A549 (cell line): Measurements from ENCODE around the gene RRP36.

Experiments used
- BHLHE40 ChIP-seq: IDR thresholded peaks from 2 replicates; pipeline ENCODE4 v1.6.1; 2012; ENCODE audit warnings: low read depth, low read length, inconsistent platforms
- CHD2 ChIP-seq: fragments of 150-350 bp; IDR thresholded peaks from 2 replicates; pipeline ENCODE4 v1.6.1; 2014; ENCODE audit warnings: low read length; ENCODE audit not compliant: partially characterized antibody
- CTCF ChIP-seq: fragments of >200 bp; sonication (Bioruptor Twin); formaldehyde crosslinking; IDR thresholded peaks from 3 replicates; pipeline ENCODE4 v1.5.1; 2016
- FOSL2 ChIP-seq, 2 experiments: fragments of 450-650 bp in 1 of 2; fragments of >200 bp in 1 of 2; sonication (Bioruptor Twin) in 1 of 2; formaldehyde crosslinking; IDR thresholded peaks; 2 replicates each; pipeline versions ENCODE4 v1.5.0 to v1.6.1; 2016 to 2020; ENCODE audit warnings: mild to moderate bottlenecking in 1 of 2, moderate library complexity in 1 of 2
- HOXA7 ChIP-seq: fragments of 250-450 bp; sonication (Bioruptor Pico); IDR thresholded peaks from 2 replicates; pipeline ENCODE4 v1.5.0; 2020; ENCODE audit warnings: mild to moderate bottlenecking, moderate library complexity
- MAFK ChIP-seq: fragments of 450-650 bp; IDR thresholded peaks from 2 replicates; pipeline ENCODE4 v1.6.1; 2014; ENCODE audit not compliant: partially characterized antibody
- MYC ChIP-seq: IDR thresholded peaks from 2 replicates; pipeline ENCODE4 v1.6.1; 2012; ENCODE audit warnings: mild to moderate bottlenecking, inconsistent platforms, low read length, improper control_type of control experiment, borderline replicate concordance
- POLR2A ChIP-seq: IDR thresholded peaks from 2 replicates; pipeline ENCODE4 v1.6.1; 2012; ENCODE audit warnings: mild to moderate bottlenecking, low read length
- RAD21 ChIP-seq, 2 experiments: fragments of >200 bp in 1 of 2; sonication (Bioruptor Twin) in 1 of 2; formaldehyde crosslinking in 1 of 2; IDR thresholded peaks in 1 of 2; conservative IDR thresholded peaks in 1 of 2; 2 replicates in 1 of 2; 3 replicates in 1 of 2; pipeline ENCODE4 v1.6.1; 2012 to 2018; ENCODE audit warnings: inconsistent platforms in 1 of 2
- RFX5 ChIP-seq: fragments of 450-650 bp; IDR thresholded peaks from 2 replicates; pipeline ENCODE4 v1.7.1; 2014; ENCODE audit warnings: antibody characterized with exemption, mild to moderate bottlenecking, moderate library complexity
- SMC3 ChIP-seq: fragments of >200 bp; sonication (Bioruptor Twin); formaldehyde crosslinking; IDR thresholded peaks from 3 replicates; pipeline ENCODE4 v1.6.1; 2018; ENCODE audit warnings: inconsistent platforms
- TF ChIP-seq, protein P1 (sequence below): fragments of 200-600 bp; sonication (generic); IDR thresholded peaks from 2 replicates; pipeline ENCODE4 v1.6.1; 2016; ENCODE audit warnings: antibody characterized with exemption, mild to moderate bottlenecking, moderate library complexity

DNA sequence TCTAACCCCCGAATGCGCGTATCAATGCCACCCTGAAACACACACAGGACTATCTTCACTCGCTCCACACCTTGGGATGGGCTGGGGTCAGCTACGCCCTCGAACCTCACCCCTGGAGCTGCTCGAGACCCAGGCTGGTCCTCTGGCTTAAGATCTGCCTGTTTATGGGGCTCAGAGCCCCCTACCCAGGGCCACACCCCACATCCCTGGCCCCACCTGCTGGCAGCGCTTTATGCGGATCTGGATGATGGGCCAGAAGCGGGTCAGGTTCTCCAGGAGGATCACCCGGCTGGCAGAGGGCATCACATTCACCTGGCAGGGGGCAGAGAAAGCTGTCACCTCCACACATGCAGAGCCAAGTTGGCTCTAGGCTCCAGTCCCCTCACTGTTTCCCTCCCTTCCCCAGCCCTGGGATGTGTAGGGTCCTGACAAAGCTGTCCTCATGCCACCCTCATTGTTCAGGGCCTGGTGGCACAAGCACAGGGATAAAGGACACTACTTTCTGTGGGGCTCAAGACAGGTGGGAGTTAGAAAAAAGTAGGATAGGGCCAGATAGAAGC is 24.0 kb downstream of the RRP36 start:
- TF ChIP-seq BHLHE40 = no peak
- no peak for TF ChIP-seq RAD21 (conservative IDR thresholded peaks at IDR 0.05 in 1 of 2, IDR thresholded peaks at IDR 0.05 in 1 of 2)
- no peak for TF ChIP-seq CTCF
- no peak for TF ChIP-seq MAFK
- no peak for TF ChIP-seq FOSL2 (IDR thresholded peaks at IDR 0.05)
- TF ChIP-seq FOSL2 (CRISPR knock-in tag; IDR thresholded peaks at IDR 0.05) = no peak
- no peak for TF ChIP-seq CHD2
- TF ChIP-seq POLR2A = no peak
- TF ChIP-seq HOXA7 = no peak
- no peak for TF ChIP-seq RFX5
- TF ChIP-seq, protein P1, sequence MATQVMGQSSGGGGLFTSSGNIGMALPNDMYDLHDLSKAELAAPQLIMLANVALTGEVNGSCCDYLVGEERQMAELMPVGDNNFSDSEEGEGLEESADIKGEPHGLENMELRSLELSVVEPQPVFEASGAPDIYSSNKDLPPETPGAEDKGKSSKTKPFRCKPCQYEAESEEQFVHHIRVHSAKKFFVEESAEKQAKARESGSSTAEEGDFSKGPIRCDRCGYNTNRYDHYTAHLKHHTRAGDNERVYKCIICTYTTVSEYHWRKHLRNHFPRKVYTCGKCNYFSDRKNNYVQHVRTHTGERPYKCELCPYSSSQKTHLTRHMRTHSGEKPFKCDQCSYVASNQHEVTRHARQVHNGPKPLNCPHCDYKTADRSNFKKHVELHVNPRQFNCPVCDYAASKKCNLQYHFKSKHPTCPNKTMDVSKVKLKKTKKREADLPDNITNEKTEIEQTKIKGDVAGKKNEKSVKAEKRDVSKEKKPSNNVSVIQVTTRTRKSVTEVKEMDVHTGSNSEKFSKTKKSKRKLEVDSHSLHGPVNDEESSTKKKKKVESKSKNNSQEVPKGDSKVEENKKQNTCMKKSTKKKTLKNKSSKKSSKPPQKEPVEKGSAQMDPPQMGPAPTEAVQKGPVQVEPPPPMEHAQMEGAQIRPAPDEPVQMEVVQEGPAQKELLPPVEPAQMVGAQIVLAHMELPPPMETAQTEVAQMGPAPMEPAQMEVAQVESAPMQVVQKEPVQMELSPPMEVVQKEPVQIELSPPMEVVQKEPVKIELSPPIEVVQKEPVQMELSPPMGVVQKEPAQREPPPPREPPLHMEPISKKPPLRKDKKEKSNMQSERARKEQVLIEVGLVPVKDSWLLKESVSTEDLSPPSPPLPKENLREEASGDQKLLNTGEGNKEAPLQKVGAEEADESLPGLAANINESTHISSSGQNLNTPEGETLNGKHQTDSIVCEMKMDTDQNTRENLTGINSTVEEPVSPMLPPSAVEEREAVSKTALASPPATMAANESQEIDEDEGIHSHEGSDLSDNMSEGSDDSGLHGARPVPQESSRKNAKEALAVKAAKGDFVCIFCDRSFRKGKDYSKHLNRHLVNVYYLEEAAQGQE = no peak
- TF ChIP-seq SMC3 = no peak
- TF ChIP-seq MYC = no peak
